Measurements from ENCODE around the gene PTPN22.

Gene PTPN22

GRCh38 chr1:113793878-113794834 lies 77.4 kb downstream of the PTPN22 start:
- no peak for DNase-seq

DNA sequence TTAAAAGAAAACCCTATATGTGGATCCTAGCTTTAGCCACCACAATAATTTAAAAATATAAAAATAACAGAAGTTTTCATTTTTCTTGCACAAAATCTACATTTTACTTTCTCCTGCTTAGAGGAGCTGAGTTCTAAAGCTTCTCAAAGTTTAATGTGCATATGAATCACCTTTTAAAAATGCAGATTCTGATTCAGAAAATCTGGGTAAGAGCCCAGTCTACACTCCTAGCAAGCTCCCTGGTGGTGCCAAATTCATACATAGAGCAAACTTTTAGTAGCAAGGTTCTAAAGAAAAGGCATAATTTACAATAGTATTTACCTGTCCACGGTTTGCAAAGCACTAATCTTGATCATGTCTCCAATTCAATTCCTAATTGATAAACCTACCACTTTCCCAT lies 78.5 kb downstream of the PTPN22 start:
- DNase-seq: no peak

DNA sequence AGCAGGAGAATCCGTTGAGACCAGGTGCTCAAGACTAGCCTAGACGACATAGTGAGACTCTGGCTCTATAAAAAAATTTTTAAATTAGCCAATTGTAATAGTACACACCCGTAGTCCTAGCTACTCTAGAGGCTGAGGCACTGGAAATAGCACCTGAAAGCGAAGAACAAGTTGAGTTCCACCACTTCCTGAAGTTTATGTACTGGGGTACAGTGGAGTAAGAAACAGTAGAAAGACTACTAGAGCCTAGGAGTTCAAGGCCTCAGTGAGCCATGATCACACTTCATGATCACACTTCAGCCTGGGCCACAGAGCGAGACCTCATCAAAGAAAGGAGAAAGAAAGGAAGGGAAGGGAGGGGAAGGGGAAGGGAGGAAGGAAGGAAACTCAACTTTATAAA lies 79.0 kb downstream of the PTPN22 start:
- no peak for DNase-seq

GRCh38 chr1:113788802-113789201 lies 82.7 kb downstream of the PTPN22 start:
- DNase-seq: no peak

- no peak for DNase-seq
Measured at GRCh38 chr1:113787663-113788062, 83.8 kb downstream of the PTPN22 start.

DNA sequence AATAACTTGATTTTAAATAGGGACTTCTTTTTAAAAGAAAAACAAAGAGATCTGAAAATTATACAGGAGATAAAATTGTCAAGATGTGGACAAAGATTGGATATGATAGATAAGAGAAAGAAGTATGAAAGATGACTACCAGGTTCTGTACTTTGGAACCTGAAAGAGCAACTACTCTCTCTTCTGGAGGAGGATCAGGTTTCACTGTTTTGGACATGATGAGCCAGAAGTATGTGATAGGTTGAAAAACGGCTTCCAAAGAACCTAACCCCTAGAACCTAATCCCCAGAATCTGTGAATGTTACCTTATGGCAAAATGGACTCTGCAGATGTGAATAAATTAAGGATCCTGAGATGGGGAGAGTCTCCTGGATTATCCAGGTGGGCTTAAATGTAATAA lies 85.4 kb downstream of the PTPN22 start:
- peak; percentile 1 for DNase-seq

DNA sequence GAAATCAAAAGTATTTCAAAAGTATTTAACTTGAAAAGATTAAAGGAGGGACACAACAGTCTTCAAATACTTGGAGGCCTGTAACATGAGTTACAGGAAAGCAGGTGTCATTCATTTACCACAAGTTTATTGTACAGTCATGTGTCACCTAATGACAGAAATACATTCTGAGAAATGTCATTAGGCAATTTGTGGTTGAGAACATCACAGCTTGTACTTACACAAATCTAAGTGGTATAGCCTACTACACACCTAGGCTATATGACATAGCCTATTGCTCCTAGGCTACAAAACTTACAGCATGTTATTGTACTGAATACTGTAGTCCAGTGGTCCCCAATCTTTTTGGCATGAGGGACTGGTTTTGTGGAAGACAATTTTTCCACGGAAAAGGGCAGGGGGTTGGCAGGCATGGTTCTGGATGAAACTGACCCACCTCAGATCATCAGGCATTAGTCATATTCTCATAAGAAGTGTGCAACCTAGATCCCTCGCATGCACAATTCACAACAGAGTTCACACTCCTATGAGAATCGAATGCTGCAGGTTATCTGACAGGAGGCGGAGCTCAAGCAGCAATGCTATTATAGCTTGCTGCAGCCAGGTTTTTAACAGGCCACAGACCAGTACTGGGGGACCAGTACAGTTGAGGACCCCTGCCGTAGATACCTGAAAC lies 87.3 kb downstream of the PTPN22 start:
- no peak for DNase-seq

DNA sequence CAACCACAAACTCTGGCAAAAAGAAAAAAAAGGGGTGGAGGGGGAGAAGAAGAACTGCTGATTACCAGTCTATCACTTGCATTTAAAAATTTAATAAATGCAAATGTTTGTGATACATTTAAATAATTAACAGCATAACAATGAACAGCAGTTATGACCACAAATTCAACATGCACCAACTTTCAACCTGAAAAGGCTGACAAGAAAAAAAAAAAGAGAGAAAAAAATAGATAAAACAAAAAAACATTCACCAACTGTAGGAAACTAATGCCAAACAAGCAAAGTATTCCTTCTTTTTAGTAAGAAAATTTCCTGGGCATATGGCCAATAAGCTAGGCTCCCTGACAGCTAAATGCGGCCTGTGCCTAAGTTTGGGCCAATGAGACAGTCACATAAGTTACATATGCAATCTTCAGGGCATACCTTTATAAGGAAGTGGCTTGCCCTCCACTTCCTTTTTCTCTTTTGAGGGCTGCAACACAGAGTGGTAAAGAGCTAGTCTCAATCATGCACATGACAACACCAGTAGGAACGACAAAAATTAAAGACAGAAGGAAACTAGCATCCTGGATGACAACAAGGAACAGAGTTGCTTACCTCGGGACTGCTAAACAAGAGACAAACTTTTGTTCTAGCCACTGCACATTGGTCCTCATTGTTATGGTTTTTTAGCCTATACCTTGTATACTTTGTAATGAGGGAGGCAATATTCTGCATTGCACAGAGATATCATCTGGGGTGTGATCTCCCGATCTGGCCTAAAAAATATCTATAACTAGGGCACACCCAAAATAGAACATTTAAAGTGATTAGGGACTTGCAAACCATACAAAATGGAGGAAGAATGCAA lies 88.0 kb downstream of the PTPN22 start:
- DNase-seq: no peak

GRCh38 chr1:113782406-113782805 lies 89.1 kb downstream of the PTPN22 start:
- DNase-seq: no peak

DNA sequence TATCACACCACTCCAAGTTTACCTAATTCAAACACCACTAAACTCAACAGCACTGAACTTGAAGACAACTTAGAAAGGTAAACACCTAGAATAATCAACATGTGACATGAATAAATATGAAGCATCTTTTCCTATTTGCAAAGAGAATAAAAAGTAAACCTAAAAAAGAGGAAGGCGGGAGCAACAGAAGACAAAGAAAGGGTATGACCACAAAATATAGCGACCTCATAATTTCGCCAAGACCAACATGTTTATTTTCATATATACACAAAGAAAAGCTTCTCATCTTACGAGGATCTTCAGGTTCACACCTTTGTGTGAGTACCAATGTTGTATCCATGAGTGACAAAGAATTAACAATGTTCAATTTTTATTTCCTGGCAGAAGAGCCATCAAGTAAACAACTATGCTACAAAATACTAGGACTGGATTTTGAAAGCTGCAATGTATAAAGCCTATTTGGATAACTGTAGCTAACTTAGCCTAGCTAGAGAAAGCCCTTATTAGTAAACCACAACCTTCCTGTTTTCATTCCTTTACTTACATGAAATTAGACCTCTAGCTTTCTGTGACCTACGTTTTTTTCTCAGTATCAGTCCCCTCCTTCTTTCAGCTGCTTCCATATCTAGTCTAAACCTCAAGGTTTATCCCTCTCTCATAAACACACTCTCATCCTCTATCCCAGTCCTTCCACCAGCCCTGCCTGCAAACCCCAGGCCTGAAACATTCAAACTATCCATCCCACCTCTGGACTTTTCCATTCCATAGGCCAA lies 91.0 kb downstream of the PTPN22 start:
- DNase-seq: no peak

DNA sequence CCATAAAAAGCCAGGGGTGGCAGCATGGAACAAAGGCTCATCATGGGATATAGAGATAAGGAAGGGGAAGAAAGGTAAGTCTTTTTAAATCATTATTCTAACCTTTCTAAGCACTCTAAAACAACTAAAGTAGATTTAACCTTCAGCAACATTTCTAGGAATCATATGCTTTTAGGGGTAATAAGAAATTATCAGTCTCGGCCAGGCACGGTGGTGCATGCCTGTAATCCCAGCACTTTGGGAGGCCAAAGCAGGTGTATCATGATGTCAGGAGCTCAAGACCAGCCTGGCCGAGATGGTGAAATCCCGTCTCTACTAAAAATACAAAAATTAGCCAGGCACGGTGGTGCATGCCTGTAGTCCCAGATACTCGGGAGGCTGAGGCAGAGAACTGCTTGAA lies 92.0 kb downstream of the PTPN22 start:
- no peak for DNase-seq

GRCh38 chr1:113777561-113777960 lies 94.0 kb downstream of the PTPN22 start:
- no peak for DNase-seq

GRCh38 chr1:113770031-113770430 lies 101.5 kb downstream of the PTPN22 start:
- no peak for DNase-seq

GRCh38 chr1:113769601-113769970 lies 101.9 kb downstream of the PTPN22 start:
- DNase-seq: no peak

DNA sequence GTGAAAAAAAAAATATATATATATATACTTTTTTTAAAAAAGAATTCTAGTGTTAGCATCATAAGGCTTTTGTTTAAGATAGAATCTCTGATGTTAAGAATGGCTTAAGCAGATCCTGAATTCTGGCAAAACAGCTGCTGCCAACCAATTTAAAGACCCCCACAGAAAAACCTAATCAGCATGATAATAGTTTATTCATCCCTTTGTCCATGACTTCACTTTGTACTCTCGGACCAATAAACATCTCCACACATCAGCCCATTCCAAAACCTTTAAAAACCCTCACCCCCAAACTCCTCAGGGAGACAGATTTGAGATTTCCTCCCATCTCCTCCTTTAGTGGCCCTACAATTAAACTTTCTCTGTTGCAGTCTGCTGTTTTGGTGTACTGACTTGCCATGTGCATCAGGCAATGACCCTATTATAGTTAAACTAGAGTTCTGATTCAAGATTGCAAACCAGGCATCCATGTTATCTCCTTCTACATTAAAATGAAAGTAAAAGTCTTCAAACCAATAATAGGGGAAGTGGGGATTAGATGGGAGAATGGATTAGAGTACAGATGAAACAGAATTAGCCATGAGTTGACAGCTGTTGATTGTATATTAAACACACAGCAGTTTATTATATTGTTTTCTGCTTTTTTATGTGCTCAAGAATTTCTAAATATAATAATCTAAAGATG lies 102.5 kb downstream of the PTPN22 start:
- no peak for DNase-seq

- no peak for DNase-seq
Measured at GRCh38 chr1:113765306-113766230, 105.9 kb downstream of the PTPN22 start.
